Measurements from ENCODE around the gene SLC28A3.

DNA sequence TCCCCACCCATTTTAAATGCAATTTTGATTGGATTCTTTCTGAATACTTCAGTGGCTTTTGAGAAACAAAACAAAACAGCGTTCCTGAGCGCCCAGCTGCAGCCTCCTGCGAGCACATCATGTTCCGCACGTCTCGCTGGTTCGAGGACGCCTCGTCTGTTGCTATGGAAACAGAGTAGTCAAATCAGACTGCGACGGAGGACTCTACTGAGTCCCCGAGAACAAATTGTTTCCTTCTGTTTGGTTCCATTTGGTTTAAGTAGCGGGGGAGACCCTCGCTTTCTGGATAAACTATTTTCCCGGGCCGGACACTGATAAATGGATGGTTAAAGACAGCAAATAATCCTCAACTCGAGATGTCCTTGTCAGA is 69.0 kb downstream of the SLC28A3 start:
- TF ChIP-seq, protein P1, sequence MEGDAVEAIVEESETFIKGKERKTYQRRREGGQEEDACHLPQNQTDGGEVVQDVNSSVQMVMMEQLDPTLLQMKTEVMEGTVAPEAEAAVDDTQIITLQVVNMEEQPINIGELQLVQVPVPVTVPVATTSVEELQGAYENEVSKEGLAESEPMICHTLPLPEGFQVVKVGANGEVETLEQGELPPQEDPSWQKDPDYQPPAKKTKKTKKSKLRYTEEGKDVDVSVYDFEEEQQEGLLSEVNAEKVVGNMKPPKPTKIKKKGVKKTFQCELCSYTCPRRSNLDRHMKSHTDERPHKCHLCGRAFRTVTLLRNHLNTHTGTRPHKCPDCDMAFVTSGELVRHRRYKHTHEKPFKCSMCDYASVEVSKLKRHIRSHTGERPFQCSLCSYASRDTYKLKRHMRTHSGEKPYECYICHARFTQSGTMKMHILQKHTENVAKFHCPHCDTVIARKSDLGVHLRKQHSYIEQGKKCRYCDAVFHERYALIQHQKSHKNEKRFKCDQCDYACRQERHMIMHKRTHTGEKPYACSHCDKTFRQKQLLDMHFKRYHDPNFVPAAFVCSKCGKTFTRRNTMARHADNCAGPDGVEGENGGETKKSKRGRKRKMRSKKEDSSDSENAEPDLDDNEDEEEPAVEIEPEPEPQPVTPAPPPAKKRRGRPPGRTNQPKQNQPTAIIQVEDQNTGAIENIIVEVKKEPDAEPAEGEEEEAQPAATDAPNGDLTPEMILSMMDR (IDR thresholded peaks at IDR 0.05; ENCODE audit: insufficient read depth, low read length) = no peak
- TF ChIP-seq SPI1 (IDR thresholded peaks at IDR 0.05; ENCODE audit: borderline replicate concordance, low read depth) = no peak

Measured in HL-60 (cell line).